SK-N-SH (cell line): ENCODE measurements around the gene KCNJ4. TPM values are rescaled to one million over a fixed set of nuclear protein-coding genes. Genes with fewer than 3 reads are reported as not detected.

ENCODE experiments used
- CTCF ChIA-PET: fragments of 300-600, 350-600 bp; formaldehyde crosslinking; extraction: SDS; loops from one replicate; lab custom pipeline; 2021; lab: Yijun Ruan, JAX
- POLR2A ChIA-PET: fragments of 350-600 bp; sonication (Branson Sonifier 250); formaldehyde crosslinking; extraction: SDS; loops from one replicate; lab custom pipeline; 2020; ENCODE audit warnings: antibody characterized with exemption, inconsistent platforms; lab: Yijun Ruan, JAX
- DNase-seq: peaks from one replicate; pipeline ENCODE4 v3.0.0; 2012
- H2AFZ ChIP-seq: fragments of 200-600 bp; sonication (generic); 2 replicates; pipeline ENCODE4 v1.8.1; 2016; ENCODE audit warnings: antibody characterized with exemption, mild to moderate bottlenecking, low read depth
- H3F3A ChIP-seq: fragments of 200-600 bp; sonication (generic); replicated peaks from 2 replicates; pipeline ENCODE3; 2016; ENCODE audit warnings: antibody characterized with exemption, mild to moderate bottlenecking; ENCODE audit not compliant: insufficient read depth
- H3K27ac ChIP-seq, 2 experiments: fragments of 200-500 bp in 1 of 2; fragments of 200-600 bp in 1 of 2; sonication (Bioruptor generic) in 1 of 2; sonication (generic), shearing (Covaris generic) in 1 of 2; 2 replicates each; pipeline versions ENCODE4 v1.5.1 to v1.6.1; 2014 to 2016; ENCODE audit warnings: low read depth in 2 of 2, inconsistent platforms in 1 of 2, low read length in 1 of 2, mild to moderate bottlenecking in 1 of 2, mixed read lengths in 1 of 2
- H3K27me3 ChIP-seq: fragments of 200-600 bp; sonication (generic), shearing (Covaris generic); 2 replicates; pipeline ENCODE4 v1.6.1; 2016; ENCODE audit warnings: mixed run types; ENCODE audit not compliant: insufficient read depth
- H3K36me3 ChIP-seq, 2 experiments: fragments of 200-500 bp in 1 of 2; fragments of 200-600 bp in 1 of 2; sonication (Bioruptor generic) in 1 of 2; sonication (generic) in 1 of 2; replicated peaks in 1 of 2; 2 replicates each; pipeline versions ENCODE3 to v1.5.1; 2014 to 2016; ENCODE audit warnings: low read length in 1 of 2, mild to moderate bottlenecking in 1 of 2; ENCODE audit not compliant: insufficient read depth in 2 of 2, control insufficient read depth in 1 of 2
- H3K4me1 ChIP-seq, 2 experiments: fragments of 200-500 bp in 1 of 2; fragments of 200-600 bp in 1 of 2; sonication (Bioruptor generic) in 1 of 2; sonication (generic), shearing (Covaris generic) in 1 of 2; 2 replicates each; pipeline versions ENCODE4 v1.5.1 to v1.6.1; 2014 to 2016; ENCODE audit warnings: low read depth in 1 of 2, low read length in 1 of 2, mixed run types in 1 of 2; ENCODE audit not compliant: insufficient read depth in 2 of 2, control insufficient read depth in 1 of 2
- H3K4me2 ChIP-seq: fragments of 200-600 bp; sonication (generic), shearing (Covaris generic); 2 replicates; pipeline ENCODE4 v1.6.1; 2017; ENCODE audit warnings: mixed run types
- H3K4me3 ChIP-seq, 2 experiments: fragments of 200-500 bp in 1 of 2; fragments of 200-600 bp in 1 of 2; sonication (Bioruptor generic) in 1 of 2; sonication (generic), shearing (Covaris generic) in 1 of 2; 2 replicates each; pipeline versions ENCODE4 v1.5.1 to v1.8.1; 2014 to 2016; ENCODE audit warnings: low read depth in 2 of 2, inconsistent platforms in 1 of 2, low read length in 1 of 2, mild to moderate bottlenecking in 1 of 2, mixed read lengths in 1 of 2, moderate library complexity in 1 of 2
- H3K79me2 ChIP-seq: fragments of 200-600 bp; sonication (generic); 2 replicates; pipeline ENCODE4 v1.8.1; 2017; ENCODE audit warnings: mild to moderate bottlenecking; ENCODE audit not compliant: insufficient read depth
- H3K9ac ChIP-seq: fragments of 200-600 bp; sonication (generic); 2 replicates; pipeline ENCODE4 v1.6.1; 2017; ENCODE audit warnings: mixed run types
- H3K9me2 ChIP-seq: fragments of 200-600 bp; sonication (generic); 2 replicates; pipeline ENCODE4 v1.6.1; 2017; ENCODE audit warnings: mixed run types
- H3K9me3 ChIP-seq: fragments of 200-600 bp; sonication (generic); 2 replicates; pipeline ENCODE4 v1.6.1; 2017; ENCODE audit warnings: mixed run types, mild to moderate bottlenecking, moderate library complexity
- H4K20me1 ChIP-seq: fragments of 200-600 bp; sonication (generic); 2 replicates; pipeline ENCODE4 v1.6.1; 2017; ENCODE audit warnings: mild to moderate bottlenecking, mixed run types; ENCODE audit not compliant: insufficient read depth
- ELF1 ChIP-seq: IDR thresholded peaks from 2 replicates; pipeline ENCODE4 v1.4.0; 2012
- EP300 ChIP-seq, 2 experiments: IDR thresholded peaks; 2 replicates each; pipeline versions ENCODE4 v1.4.0 to v1.6.1; 2012; ENCODE audit warnings: borderline replicate concordance in 1 of 2, low read depth in 1 of 2, low read length in 1 of 2
- FOSL2 ChIP-seq: IDR thresholded peaks from 2 replicates; pipeline ENCODE4 v1.4.0; 2012; ENCODE audit warnings: low read depth, mild to moderate bottlenecking, moderate library complexity, borderline replicate concordance
- GABPA ChIP-seq: IDR thresholded peaks from 2 replicates; pipeline ENCODE4 v1.4.0; 2012; ENCODE audit warnings: low read depth, mild to moderate bottlenecking
- GATA2 ChIP-seq: sonication (generic); formaldehyde crosslinking; IDR thresholded peaks from 2 replicates; pipeline ENCODE4 v1.5.0; 2020; ENCODE audit warnings: mild to moderate bottlenecking, missing genetic modification reagents
- JUND ChIP-seq: IDR thresholded peaks from 2 replicates; pipeline ENCODE4 v1.4.0; 2012
- MXI1 ChIP-seq: IDR thresholded peaks from 2 replicates; pipeline ENCODE4 v1.6.1; 2012; ENCODE audit warnings: mild to moderate bottlenecking, low read depth, low read length, improper control_type of control experiment
- NRF1 ChIP-seq: IDR thresholded peaks from 2 replicates; pipeline ENCODE4 v1.6.1; 2012; ENCODE audit warnings: low read depth, mild to moderate bottlenecking, low read length
- RXRA ChIP-seq: IDR thresholded peaks from 2 replicates; pipeline ENCODE4 v1.4.0; 2012; ENCODE audit warnings: low read depth, mild to moderate bottlenecking, borderline replicate concordance
- SIN3A ChIP-seq: IDR thresholded peaks from 2 replicates; pipeline ENCODE4 v1.6.1; 2012; ENCODE audit warnings: low read depth, mild to moderate bottlenecking, low read length, moderate library complexity, borderline replicate concordance
- SMC3 ChIP-seq: IDR thresholded peaks from 2 replicates; pipeline ENCODE4 v1.6.1; 2012; ENCODE audit warnings: low read depth, low read length, improper control_type of control experiment
- TAF1 ChIP-seq: IDR thresholded peaks from 2 replicates; pipeline ENCODE4 v1.6.1; 2012; ENCODE audit warnings: low read depth, mild to moderate bottlenecking, low read length, moderate library complexity, borderline replicate concordance
- TEAD4 ChIP-seq: IDR thresholded peaks from 2 replicates; pipeline ENCODE4 v1.4.0; 2012; ENCODE audit warnings: mild to moderate bottlenecking, borderline replicate concordance; ENCODE audit not compliant: insufficient read depth
- WGBS: methylation state at CpG from one replicate; pipeline ENCODE4 v1.1.6; 2017; ENCODE audit warnings: low lambda C conversion rate; 5-methylcytosine and 5-hydroxymethylcytosine counted together
- polyA plus RNA-seq, 3 experiments: library from polyadenylated mRNA; depleted of rRNA; stranded (reverse); fragments of >200 nt; gene quantifications; 2 replicates each; pipeline ENCODE4 v1.2.3, GENCODE V29; 2012
- TF ChIP-seq, protein P1 (sequence below): IDR thresholded peaks from 2 replicates; pipeline ENCODE4 v1.6.1; 2012; ENCODE audit warnings: mild to moderate bottlenecking, low read depth, low read length, moderate library complexity
- TF ChIP-seq, protein P2 (sequence below): IDR thresholded peaks from 2 replicates; pipeline ENCODE4 v1.4.0; 2012; ENCODE audit warnings: low read depth, borderline replicate concordance
- TF ChIP-seq, protein P3 (sequence below): fragments of 200-600 bp; sonication (generic); IDR thresholded peaks from 2 replicates; pipeline ENCODE4 v1.6.1; 2017; ENCODE audit warnings: antibody characterized with exemption, mild to moderate bottlenecking, moderate library complexity
- TF ChIP-seq, protein P4 (sequence below): IDR thresholded peaks from 2 replicates; pipeline ENCODE4; 2012

KCNJ4 gene
- polyA plus RNA-seq, 1 of the 3 experiments (the other 2 are of a cell fraction) = not detected

DNA sequence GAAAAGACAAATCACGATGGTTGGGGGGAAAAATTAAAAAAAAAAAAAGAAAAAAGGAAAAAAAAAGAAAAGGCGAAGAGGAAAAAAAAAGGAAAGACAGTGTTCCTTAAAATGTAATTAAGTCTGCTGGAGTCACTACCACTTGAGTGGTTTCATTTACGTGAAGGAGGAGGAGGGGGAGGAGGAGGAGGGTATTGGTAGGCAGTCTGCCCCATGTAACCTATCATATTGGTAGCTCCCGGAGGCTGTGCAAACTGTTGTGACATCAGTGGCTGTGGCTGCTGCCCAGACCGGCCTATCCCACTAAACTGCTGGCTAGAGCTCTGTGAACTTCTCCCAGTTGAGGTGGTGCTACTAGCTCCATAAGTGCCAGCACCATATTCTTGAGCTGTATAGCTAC, 30.8 kb upstream of the KCNJ4 start:
- TF ChIP-seq, protein P1, sequence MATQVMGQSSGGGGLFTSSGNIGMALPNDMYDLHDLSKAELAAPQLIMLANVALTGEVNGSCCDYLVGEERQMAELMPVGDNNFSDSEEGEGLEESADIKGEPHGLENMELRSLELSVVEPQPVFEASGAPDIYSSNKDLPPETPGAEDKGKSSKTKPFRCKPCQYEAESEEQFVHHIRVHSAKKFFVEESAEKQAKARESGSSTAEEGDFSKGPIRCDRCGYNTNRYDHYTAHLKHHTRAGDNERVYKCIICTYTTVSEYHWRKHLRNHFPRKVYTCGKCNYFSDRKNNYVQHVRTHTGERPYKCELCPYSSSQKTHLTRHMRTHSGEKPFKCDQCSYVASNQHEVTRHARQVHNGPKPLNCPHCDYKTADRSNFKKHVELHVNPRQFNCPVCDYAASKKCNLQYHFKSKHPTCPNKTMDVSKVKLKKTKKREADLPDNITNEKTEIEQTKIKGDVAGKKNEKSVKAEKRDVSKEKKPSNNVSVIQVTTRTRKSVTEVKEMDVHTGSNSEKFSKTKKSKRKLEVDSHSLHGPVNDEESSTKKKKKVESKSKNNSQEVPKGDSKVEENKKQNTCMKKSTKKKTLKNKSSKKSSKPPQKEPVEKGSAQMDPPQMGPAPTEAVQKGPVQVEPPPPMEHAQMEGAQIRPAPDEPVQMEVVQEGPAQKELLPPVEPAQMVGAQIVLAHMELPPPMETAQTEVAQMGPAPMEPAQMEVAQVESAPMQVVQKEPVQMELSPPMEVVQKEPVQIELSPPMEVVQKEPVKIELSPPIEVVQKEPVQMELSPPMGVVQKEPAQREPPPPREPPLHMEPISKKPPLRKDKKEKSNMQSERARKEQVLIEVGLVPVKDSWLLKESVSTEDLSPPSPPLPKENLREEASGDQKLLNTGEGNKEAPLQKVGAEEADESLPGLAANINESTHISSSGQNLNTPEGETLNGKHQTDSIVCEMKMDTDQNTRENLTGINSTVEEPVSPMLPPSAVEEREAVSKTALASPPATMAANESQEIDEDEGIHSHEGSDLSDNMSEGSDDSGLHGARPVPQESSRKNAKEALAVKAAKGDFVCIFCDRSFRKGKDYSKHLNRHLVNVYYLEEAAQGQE = no peak
- TF ChIP-seq, protein P2, sequence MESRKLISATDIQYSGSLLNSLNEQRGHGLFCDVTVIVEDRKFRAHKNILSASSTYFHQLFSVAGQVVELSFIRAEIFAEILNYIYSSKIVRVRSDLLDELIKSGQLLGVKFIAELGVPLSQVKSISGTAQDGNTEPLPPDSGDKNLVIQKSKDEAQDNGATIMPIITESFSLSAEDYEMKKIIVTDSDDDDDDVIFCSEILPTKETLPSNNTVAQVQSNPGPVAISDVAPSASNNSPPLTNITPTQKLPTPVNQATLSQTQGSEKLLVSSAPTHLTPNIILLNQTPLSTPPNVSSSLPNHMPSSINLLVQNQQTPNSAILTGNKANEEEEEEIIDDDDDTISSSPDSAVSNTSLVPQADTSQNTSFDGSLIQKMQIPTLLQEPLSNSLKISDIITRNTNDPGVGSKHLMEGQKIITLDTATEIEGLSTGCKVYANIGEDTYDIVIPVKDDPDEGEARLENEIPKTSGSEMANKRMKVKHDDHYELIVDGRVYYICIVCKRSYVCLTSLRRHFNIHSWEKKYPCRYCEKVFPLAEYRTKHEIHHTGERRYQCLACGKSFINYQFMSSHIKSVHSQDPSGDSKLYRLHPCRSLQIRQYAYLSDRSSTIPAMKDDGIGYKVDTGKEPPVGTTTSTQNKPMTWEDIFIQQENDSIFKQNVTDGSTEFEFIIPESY = no peak
- TF ChIP-seq FOSL2 (no peak), NRF1 (no peak), ELF1 (no peak), SMC3 (no peak)
- TF ChIP-seq, all 33 proteins: peak for 0
- no peaks in the 10 kb centered on the region for H3K27me3 ChIP-seq
- no peak overlapping the region for H2AFZ ChIP-seq
- 0 out of 2 replicates have a peak, but pooled peaks cover 2% of the 10 kb centered on the region for H4K20me1 ChIP-seq
- no peaks in the 10 kb centered on the region for H3K4me1 ChIP-seq
- 93% methylated on average over 3 of the region's 5 CpGs for WGBS
- H3K79me2 ChIP-seq = peaks cover 8% of the 10 kb centered on the region; the same call in 1 of the 2 replicates
- no peaks in the 10 kb centered on the region for H3K9me3 ChIP-seq
- peaks cover 14% of the 10 kb centered on the region for H3F3A ChIP-seq
- no peaks in the 10 kb centered on the region for H3K9me2 ChIP-seq
- ChIA-PET POLR2A (no interaction called here), CTCF (no interaction called here)
- H3K9ac ChIP-seq = no peak overlapping the region
- no peak for DNase-seq
- H3K36me3 ChIP-seq = peaks cover 56 to 85% of the 10 kb centered on the region in 2 experiments
- no peak overlapping the region for H3K27ac ChIP-seq
- no peak overlapping the region for H3K4me2 ChIP-seq
- no peak overlapping the region for H3K4me3 ChIP-seq

DNA sequence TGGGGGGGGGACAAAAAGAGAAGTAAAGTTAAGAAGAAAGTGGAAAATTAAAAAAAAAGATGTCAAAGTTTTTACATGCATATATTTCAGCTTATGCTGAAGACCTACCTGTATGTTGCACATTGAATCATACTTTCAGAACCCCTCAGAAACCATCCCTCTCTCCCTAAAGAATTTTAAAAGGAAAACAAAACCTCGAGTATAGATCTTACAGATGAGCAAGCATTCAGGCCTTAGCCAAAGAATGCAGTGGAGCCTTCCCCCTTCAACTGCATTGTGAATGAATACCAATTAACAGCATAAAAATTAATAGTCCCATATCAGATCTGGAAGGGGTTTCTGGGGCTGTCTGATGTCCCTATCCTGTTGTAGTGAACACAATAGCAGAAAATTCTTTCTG, 29.2 kb upstream of the KCNJ4 start:
- no peak overlapping the region for H3K9ac ChIP-seq
- ChIA-PET POLR2A (no interaction called here), CTCF (no interaction called here)
- H3K79me2 ChIP-seq = no peaks in the 10 kb centered on the region
- peaks cover 17% of the 10 kb centered on the region for H3F3A ChIP-seq
- H3K4me1 ChIP-seq = no peaks in the 10 kb centered on the region
- H3K4me3 ChIP-seq = no peak overlapping the region
- no peak overlapping the region; a peak in 1 of 4 replicates for H3K27ac ChIP-seq
- no peaks in the 10 kb centered on the region for H3K9me2 ChIP-seq
- WGBS = 88% methylated on average over 1 of the region's 1 CpG
- peaks cover 51 to 70% of the 10 kb centered on the region in 2 experiments for H3K36me3 ChIP-seq
- no peaks in the 10 kb centered on the region for H3K9me3 ChIP-seq
- no peak overlapping the region for H3K4me2 ChIP-seq
- 0 out of 2 replicates have a peak, but pooled peaks cover 2% of the 10 kb centered on the region for H4K20me1 ChIP-seq
- DNase-seq = no peak
- no peak overlapping the region for H2AFZ ChIP-seq
- H3K27me3 ChIP-seq = no peaks in the 10 kb centered on the region
- TF ChIP-seq, protein P3, sequence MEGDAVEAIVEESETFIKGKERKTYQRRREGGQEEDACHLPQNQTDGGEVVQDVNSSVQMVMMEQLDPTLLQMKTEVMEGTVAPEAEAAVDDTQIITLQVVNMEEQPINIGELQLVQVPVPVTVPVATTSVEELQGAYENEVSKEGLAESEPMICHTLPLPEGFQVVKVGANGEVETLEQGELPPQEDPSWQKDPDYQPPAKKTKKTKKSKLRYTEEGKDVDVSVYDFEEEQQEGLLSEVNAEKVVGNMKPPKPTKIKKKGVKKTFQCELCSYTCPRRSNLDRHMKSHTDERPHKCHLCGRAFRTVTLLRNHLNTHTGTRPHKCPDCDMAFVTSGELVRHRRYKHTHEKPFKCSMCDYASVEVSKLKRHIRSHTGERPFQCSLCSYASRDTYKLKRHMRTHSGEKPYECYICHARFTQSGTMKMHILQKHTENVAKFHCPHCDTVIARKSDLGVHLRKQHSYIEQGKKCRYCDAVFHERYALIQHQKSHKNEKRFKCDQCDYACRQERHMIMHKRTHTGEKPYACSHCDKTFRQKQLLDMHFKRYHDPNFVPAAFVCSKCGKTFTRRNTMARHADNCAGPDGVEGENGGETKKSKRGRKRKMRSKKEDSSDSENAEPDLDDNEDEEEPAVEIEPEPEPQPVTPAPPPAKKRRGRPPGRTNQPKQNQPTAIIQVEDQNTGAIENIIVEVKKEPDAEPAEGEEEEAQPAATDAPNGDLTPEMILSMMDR = no peak
- TF ChIP-seq MXI1 (no peak), GABPA (no peak), GATA2 (no peak), TAF1 (no peak), JUND (no peak), TEAD4 (no peak), RXRA (no peak), SIN3A (no peak), ELF1 (no peak), NRF1 (no peak), EP300 (IDR thresholded peaks at IDR 0.05; ENCODE audit: borderline replicate concordance in 1 of 2, low read depth in 1 of 2, low read length in 1 of 2) (no peak)
- TF ChIP-seq, protein P4, sequence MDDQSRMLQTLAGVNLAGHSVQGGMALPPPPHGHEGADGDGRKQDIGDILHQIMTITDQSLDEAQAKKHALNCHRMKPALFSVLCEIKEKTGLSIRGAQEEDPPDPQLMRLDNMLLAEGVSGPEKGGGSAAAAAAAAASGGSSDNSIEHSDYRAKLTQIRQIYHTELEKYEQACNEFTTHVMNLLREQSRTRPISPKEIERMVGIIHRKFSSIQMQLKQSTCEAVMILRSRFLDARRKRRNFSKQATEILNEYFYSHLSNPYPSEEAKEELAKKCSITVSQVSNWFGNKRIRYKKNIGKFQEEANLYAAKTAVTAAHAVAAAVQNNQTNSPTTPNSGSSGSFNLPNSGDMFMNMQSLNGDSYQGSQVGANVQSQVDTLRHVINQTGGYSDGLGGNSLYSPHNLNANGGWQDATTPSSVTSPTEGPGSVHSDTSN = no peak
- TF ChIP-seq, protein P2 = no peak
